Tibial artery (tissue), 4 donors: ENCODE data around the gene WNT2.

Experiments used
- DNase-seq, 2 donors: peaks; one replicate each; pipeline ENCODE4 v3.0.0-alpha.2; 2019
- H3K27ac ChIP-seq, 2 donors: fragments of 200-600 bp; sonication (generic) in 1 of 2; 1 replicate in 1 of 2; 2 replicates in 1 of 2; pipeline ENCODE4 v1.5.1; 2018 to 2019; ENCODE audit warnings: mild to moderate bottlenecking in 1 of 2
- H3K27me3 ChIP-seq, 2 donors: fragments of 200-600 bp; sonication (generic) in 1 of 2; one replicate each; pipeline versions ENCODE4 v1.5.1 to v1.6.0; 2016 to 2019
- H3K36me3 ChIP-seq, 3 donors: fragments of 200-600 bp; sonication (generic) in 2 of 3; one replicate each; pipeline ENCODE4 v1.5.1; 2016 to 2019; ENCODE audit warnings: mild to moderate bottlenecking in 2 of 3
- H3K4me1 ChIP-seq, 4 donors: fragments of 200-600 bp; sonication (generic) in 2 of 4; 1 replicate in 3 of 4; 2 replicates in 1 of 4; pipeline ENCODE4 v1.5.1; 2016 to 2019
- H3K4me3 ChIP-seq, 2 donors: fragments of 200-600 bp; sonication (generic) in 1 of 2; 1 replicate in 1 of 2; 2 replicates in 1 of 2; pipeline ENCODE4 v1.5.1; 2018 to 2019; ENCODE audit warnings: mild to moderate bottlenecking in 2 of 2
- H3K9me3 ChIP-seq, 3 donors: fragments of 200-600 bp; sonication (generic) in 1 of 3; one replicate each; pipeline ENCODE4 v1.5.1; 2016 to 2019
- intact Hi-C: fragments of 100-400 bp; cut with DNase I; formaldehyde crosslinking; loops from one replicate; pipeline ENCODE4 v1.15.0; 2023; ENCODE audit warnings: low total_unique reads
- TF ChIP-seq, protein P1 (sequence below), 2 experiments: fragments of 200-600 bp in 1 of 2; fragments of 450-650 bp in 1 of 2; IDR thresholded peaks; one replicate each; pipeline ENCODE4 v1.5.1; 2017 to 2019; ENCODE audit warnings: antibody characterized with exemption in 2 of 2, mild to moderate bottlenecking in 1 of 2, moderate library complexity in 1 of 2

Gene WNT2

DNA sequence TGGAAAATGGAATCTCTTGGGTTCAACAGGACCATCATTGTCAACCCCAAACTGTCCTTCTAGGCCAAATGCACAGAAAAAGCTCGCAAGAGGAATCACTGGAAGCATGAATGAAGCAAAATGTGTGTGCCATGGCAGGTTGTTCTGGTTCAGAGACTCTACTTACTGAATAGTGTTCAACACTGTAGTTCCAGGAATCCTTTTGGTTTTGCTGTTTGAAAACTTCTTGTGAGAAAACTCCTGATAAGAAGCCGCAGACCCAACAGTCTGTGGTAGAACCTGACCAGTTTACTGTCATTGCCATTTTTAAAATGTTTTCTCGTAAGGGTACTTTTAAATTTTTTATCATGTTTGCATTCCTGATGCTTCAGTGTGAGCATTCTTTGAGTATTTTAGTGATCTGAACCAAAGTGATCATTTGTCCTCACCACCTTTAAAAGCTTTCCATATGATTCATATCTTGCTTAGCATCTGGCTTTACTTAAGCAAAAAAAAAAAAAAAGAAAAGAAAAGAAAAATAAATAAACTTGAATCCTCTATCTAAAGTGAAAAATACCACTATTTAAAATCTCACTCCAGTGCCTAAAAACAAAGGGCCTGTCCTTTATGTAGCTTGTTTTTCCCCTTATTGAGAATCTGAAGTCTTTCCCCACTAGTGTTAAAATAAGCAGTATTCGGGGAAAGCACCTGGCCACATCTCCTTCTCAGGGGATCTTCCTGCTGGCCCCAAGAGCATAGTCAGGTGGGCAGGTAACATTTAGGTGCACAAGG is 92.4 kb downstream of the WNT2 start:
- no peak overlapping the region for H3K4me3 ChIP-seq
- DNase-seq, result no peak
- peaks cover 0 to 1% (median 0%) of the 10 kb centered on the region in 3 donors for H3K9me3 ChIP-seq
- H3K4me1 ChIP-seq, result no peaks in the 10 kb centered on the region
- TF ChIP-seq, protein P1, sequence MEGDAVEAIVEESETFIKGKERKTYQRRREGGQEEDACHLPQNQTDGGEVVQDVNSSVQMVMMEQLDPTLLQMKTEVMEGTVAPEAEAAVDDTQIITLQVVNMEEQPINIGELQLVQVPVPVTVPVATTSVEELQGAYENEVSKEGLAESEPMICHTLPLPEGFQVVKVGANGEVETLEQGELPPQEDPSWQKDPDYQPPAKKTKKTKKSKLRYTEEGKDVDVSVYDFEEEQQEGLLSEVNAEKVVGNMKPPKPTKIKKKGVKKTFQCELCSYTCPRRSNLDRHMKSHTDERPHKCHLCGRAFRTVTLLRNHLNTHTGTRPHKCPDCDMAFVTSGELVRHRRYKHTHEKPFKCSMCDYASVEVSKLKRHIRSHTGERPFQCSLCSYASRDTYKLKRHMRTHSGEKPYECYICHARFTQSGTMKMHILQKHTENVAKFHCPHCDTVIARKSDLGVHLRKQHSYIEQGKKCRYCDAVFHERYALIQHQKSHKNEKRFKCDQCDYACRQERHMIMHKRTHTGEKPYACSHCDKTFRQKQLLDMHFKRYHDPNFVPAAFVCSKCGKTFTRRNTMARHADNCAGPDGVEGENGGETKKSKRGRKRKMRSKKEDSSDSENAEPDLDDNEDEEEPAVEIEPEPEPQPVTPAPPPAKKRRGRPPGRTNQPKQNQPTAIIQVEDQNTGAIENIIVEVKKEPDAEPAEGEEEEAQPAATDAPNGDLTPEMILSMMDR (IDR thresholded peaks at IDR 0.05), result no peak
- intact Hi-C loops, result no loop called here
- peaks cover under 1 to 15% (median 6%) of the 10 kb centered on the region in 3 donors for H3K36me3 ChIP-seq
- no peak overlapping the region for H3K27ac ChIP-seq
- no peaks in the 10 kb centered on the region for H3K27me3 ChIP-seq

DNA sequence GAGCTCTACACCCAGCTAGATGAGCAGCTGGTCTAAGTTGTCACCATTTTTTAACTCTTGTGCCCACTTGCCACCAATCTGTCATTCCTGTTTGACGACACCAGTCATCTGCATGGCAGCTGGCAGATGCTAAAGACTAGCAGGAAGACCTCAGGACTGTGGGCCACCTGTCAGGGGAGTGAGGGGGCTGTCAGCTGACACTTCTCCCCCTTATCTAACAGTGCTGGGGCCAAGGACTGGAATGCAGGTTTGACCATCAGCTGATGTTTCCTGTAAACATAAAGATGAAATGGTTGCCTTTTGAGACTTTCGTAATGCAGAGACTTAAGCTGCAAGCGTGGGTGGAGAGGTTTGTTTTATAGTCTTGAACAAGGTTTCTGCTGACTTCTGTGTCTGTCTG is 93.5 kb downstream of the WNT2 start:
- Histone ChIP-seq H3K4me1 (no peaks in the 10 kb centered on the region), H3K4me3 (no peak overlapping the region), H3K27me3 (no peaks in the 10 kb centered on the region), H3K27ac (no peak overlapping the region), H3K9me3 (no peaks in the 10 kb centered on the region), H3K36me3 (peaks cover 5 to 18% (median 13%) of the 10 kb centered on the region in 3 donors)
- intact Hi-C loops, result no loop called here
- TF ChIP-seq, protein P1 (IDR thresholded peaks at IDR 0.05), result no peak
- no peak for DNase-seq

DNA sequence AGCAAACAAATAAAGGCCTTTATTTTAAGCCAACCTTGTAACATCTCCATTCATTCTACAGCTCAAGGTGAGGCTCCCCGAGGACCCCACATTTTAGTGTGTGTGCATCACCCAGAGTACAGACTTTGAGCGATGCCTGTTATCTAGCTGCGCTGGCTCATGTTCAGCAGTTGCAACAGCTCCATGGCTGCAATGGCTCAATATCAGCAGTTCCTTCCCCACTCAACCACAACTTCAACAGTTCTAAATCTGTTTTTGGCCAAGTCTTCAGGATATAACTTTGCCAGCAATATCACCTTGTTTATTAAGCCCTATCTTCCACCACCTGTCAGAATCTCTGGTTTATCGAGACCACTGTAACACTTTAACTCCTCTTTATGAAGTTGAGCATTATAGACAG is 95.8 kb downstream of the WNT2 start:
- no peaks in the 10 kb centered on the region for H3K9me3 ChIP-seq
- peaks cover 24 to 34% (median 34%) of the 10 kb centered on the region in 3 donors for H3K36me3 ChIP-seq
- intact Hi-C loops, result no loop called here
- H3K4me3 ChIP-seq, result no peak overlapping the region
- TF ChIP-seq, protein P1 (IDR thresholded peaks at IDR 0.05), result no peak
- no peak overlapping the region for H3K27ac ChIP-seq
- no peaks in the 10 kb centered on the region for H3K27me3 ChIP-seq
- DNase-seq, result no peak
- H3K4me1 ChIP-seq, result no peaks in the 10 kb centered on the region

DNA sequence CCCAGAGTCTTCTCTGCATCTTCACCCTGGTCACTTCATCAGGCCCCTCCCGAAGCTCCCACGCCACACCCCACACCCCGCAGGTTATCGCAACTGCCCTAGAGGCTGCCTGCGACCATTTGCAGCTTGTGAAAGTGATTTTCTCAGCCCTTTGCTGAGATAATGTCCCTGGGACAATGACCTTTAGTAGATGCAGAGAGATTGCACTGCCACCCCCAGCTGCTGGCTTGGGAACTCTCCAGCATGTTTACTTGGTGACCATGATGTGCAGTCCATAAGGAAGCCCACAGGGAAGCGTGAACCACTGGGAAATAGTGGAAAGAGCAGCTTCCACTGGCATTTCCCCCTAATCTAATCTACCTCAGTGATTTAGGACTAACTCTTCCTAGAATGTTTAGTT is 97.3 kb downstream of the WNT2 start:
- TF ChIP-seq, protein P1 (IDR thresholded peaks at IDR 0.05), result no peak
- Histone ChIP-seq H3K27me3 (no peaks in the 10 kb centered on the region), H3K27ac (no peak overlapping the region), H3K36me3 (peaks cover 34 to 48% (median 47%) of the 10 kb centered on the region in 3 donors), H3K4me3 (no peak overlapping the region), H3K4me1 (no peaks in the 10 kb centered on the region), H3K9me3 (no peaks in the 10 kb centered on the region)
- DNase-seq, result no peak
- intact Hi-C loops, result no loop called here
